GM12878 (cell line): ENCODE results near the gene EPX.

Experiments used
- ESRRA ChIP-seq: IDR thresholded peaks from 2 replicates; pipeline ENCODE4 v1.6.1; 2012; ENCODE audit warnings: mild to moderate bottlenecking, low read length, improper control_type of control experiment
- MXI1 ChIP-seq: fragments of 150-350 bp; IDR thresholded peaks from 2 replicates; pipeline ENCODE4 v1.6.1; 2011; ENCODE audit warnings: low read depth, mild to moderate bottlenecking, inconsistent platforms, low read length, improper control_type of control experiment

DNA sequence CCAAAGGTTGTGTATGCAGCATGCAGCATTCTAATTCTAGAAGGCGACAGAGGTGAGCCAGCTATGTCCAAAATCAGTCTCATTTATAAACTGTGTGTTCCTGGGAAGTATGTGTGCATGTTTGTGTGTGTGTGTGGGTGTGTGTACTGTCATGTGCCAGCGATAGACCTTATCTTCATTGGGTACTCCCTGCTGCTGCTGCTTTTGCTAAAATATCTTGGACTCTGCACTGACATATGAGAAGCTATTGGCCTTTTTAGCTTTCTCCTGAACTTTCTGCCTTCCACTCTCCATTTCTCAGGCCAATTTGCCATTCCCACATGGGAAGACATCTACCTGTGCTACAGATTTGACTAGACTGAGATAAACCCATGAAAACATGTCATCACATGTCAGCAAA lies 43.9 kb downstream of the EPX start:
- TF ChIP-seq MXI1 = no peak
- TF ChIP-seq ESRRA = no peak
